RWPE2 (cell line): ENCODE data around the gene ZFHX3.

Source experiments
- ATAC-seq: fragments of 200-7000 bp; cut with Tn5 transposase; 3 replicates; pipeline ENCODE4 v1.9.1; 2021; ENCODE audit warnings: low read depth
- DNase-seq: peaks from one replicate; pipeline ENCODE4 v3.0.0-alpha.2; 2020; ENCODE audit warnings: low spot score
- H3K27ac ChIP-seq: fragments of 450-650 bp; 2 replicates; pipeline ENCODE4 v1.5.1; 2017; ENCODE audit warnings: mild to moderate bottlenecking; ENCODE audit not compliant: poor library complexity, severe bottlenecking
- H3K27me3 ChIP-seq: fragments of 250-450 bp; sonication (Bioruptor Pico); 2 replicates; pipeline ENCODE4 v1.5.1; 2021; ENCODE audit warnings: mild to moderate bottlenecking, moderate library complexity; ENCODE audit not compliant: insufficient read depth, poor library complexity, severe bottlenecking
- H3K36me3 ChIP-seq: fragments of 250-450 bp; sonication (Bioruptor Pico); 2 replicates; pipeline ENCODE4 v1.5.1; 2020; ENCODE audit warnings: low read depth, mild to moderate bottlenecking, moderate library complexity
- H3K4me1 ChIP-seq: fragments of 250-450 bp; sonication (Bioruptor Pico); 2 replicates; pipeline ENCODE4 v1.5.1; 2021; ENCODE audit warnings: mild to moderate bottlenecking, moderate library complexity; ENCODE audit not compliant: insufficient read depth, poor library complexity, severe bottlenecking
- H3K4me3 ChIP-seq: fragments of 250-450 bp; sonication (Bioruptor Pico); 2 replicates; pipeline ENCODE4 v1.5.1; 2021; ENCODE audit warnings: mild to moderate bottlenecking, moderate library complexity; ENCODE audit not compliant: severe bottlenecking
- H3K9me3 ChIP-seq: fragments of 250-450 bp; sonication (Bioruptor Pico); 2 replicates; pipeline ENCODE4 v1.5.1; 2021; ENCODE audit warnings: mild to moderate bottlenecking, moderate library complexity; ENCODE audit not compliant: severe bottlenecking
- CTCF ChIP-seq: fragments of 450-650 bp; IDR thresholded peaks from one replicate; pipeline ENCODE4 v1.5.1; 2017; ENCODE audit warnings: mild to moderate bottlenecking, moderate library complexity; ENCODE audit not compliant: poor library complexity, severe bottlenecking

The ZFHX3 gene

GRCh38 chr16:73026754-73027684, 20.9 kb downstream of the ZFHX3 start:
- Histone ChIP-seq H3K9me3 (no peaks in the 10 kb centered on the region), H3K4me3 (no peak overlapping the region), H3K27me3 (no peaks in the 10 kb centered on the region), H3K4me1 (no peaks in the 10 kb centered on the region), H3K36me3 (no peaks in the 10 kb centered on the region), H3K27ac (no peak overlapping the region)
- ATAC-seq: no peak
- TF ChIP-seq CTCF: no peak
- no peak for DNase-seq

GRCh38 chr16:73025856-73026210, 22.1 kb downstream of the ZFHX3 start:
- no peak for DNase-seq
- Histone ChIP-seq H3K27ac (no peak overlapping the region), H3K4me1 (peaks cover 1% of the 10 kb centered on the region), H3K36me3 (no peaks in the 10 kb centered on the region), H3K27me3 (no peaks in the 10 kb centered on the region), H3K9me3 (no peaks in the 10 kb centered on the region), H3K4me3 (no peak overlapping the region)
- ATAC-seq: no peak
- no peak for TF ChIP-seq CTCF

- no peak for ATAC-seq
These were observed 22.6 kb downstream of the ZFHX3 start for GRCh38 chr16:73025151-73025855.

GRCh38 chr16:73024571-73025105, 23.3 kb downstream of the ZFHX3 start:
- H3K27ac ChIP-seq: no peak overlapping the region
- DNase-seq (no peak), ATAC-seq (no peak)
- TF ChIP-seq CTCF: no peak
- H3K36me3 ChIP-seq: no peaks in the 10 kb centered on the region
- H3K4me3 ChIP-seq: no peak overlapping the region
- no peaks in the 10 kb centered on the region for H3K27me3 ChIP-seq
- H3K9me3 ChIP-seq: no peaks in the 10 kb centered on the region
- peaks cover 13% of the 10 kb centered on the region for H3K4me1 ChIP-seq

More at GRCh38 chr16:73025151-73025855, 22.6 kb downstream of the ZFHX3 start:
- no peak for DNase-seq
- no peaks in the 10 kb centered on the region for H3K9me3 ChIP-seq
- H3K27me3 ChIP-seq: no peaks in the 10 kb centered on the region
- H3K4me3 ChIP-seq: no peak overlapping the region
- H3K4me1 ChIP-seq: peaks cover 7% of the 10 kb centered on the region
- H3K36me3 ChIP-seq: no peaks in the 10 kb centered on the region
- TF ChIP-seq CTCF: no peak
- no peak overlapping the region for H3K27ac ChIP-seq
